Lung (tissue), 12 donors: ENCODE results near the gene MATK. TPM values are rescaled to one million over a fixed set of nuclear protein-coding genes. Genes with fewer than 3 reads are reported as not detected.
"Not testable (repeated sequence)": the region's sequence is repeated elsewhere in the genome, so short reads cannot be mapped to it uniquely, and the experiment has no call there.

Source experiments
- ATAC-seq: fragments of 200-7000 bp; cut with Tn5 transposase; one replicate; pipeline ENCODE4 v1.9.1; 2020; ENCODE audit warnings: moderate number of reproducible peaks; ENCODE audit not compliant: insufficient read depth, low FRiP score
- DNase-seq, 3 donors: peaks; one replicate each; pipeline ENCODE4 v3.0.0-alpha.2; 2013 to 2017
- H3K27ac ChIP-seq, 2 donors: one replicate each; pipeline ENCODE4 v1.5.1; 2013; ENCODE audit warnings: mild to moderate bottlenecking in 2 of 2, moderate library complexity in 2 of 2, control low read depth in 1 of 2, inconsistent platforms in 1 of 2, low read depth in 1 of 2, low read length in 1 of 2
- H3K27me3 ChIP-seq, 3 donors: one replicate each; pipeline ENCODE4 v1.5.1; 2013; ENCODE audit warnings: low read length in 2 of 3; ENCODE audit not compliant: control insufficient read depth in 3 of 3, insufficient read depth in 3 of 3
- H3K36me3 ChIP-seq, 4 donors: one replicate each; pipeline ENCODE4 v1.5.1; 2013; ENCODE audit warnings: low read length in 4 of 4, mild to moderate bottlenecking in 1 of 4, moderate library complexity in 1 of 4; ENCODE audit not compliant: control insufficient read depth in 4 of 4, insufficient read depth in 4 of 4
- H3K4me1 ChIP-seq, 5 donors: one replicate each; pipeline ENCODE4 v1.5.1; 2013; ENCODE audit warnings: low read length in 5 of 5, mild to moderate bottlenecking in 2 of 5, moderate library complexity in 1 of 5; ENCODE audit not compliant: control insufficient read depth in 5 of 5, insufficient read depth in 5 of 5
- H3K4me3 ChIP-seq: one replicate; pipeline ENCODE4 v1.5.1; 2013; ENCODE audit warnings: mild to moderate bottlenecking, control low read depth, moderate library complexity
- H3K9ac ChIP-seq, 2 donors: one replicate each; pipeline ENCODE4 v1.5.1; 2013; ENCODE audit warnings: low read length in 2 of 2, control low read depth in 1 of 2; ENCODE audit not compliant: insufficient read depth in 1 of 2
- H3K9me3 ChIP-seq, 4 donors: one replicate each; pipeline ENCODE4 v1.5.1; 2013; ENCODE audit warnings: low read length in 3 of 4, mild to moderate bottlenecking in 1 of 4, moderate library complexity in 1 of 4; ENCODE audit not compliant: control insufficient read depth in 4 of 4, insufficient read depth in 3 of 4
- CTCF ChIP-seq: IDR thresholded peaks from 2 replicates; pipeline ENCODE4 v1.5.1; 2012; ENCODE audit warnings: mild to moderate bottlenecking; ENCODE audit errors: control extremely low read depth, extremely low read depth
- WGBS, 2 donors: extraction: QIAGEN DNeasy Blood & Tissue Kit; methylation state at CpG; one replicate each; pipeline ENCODE4 v1.1.7; 2013; 5-methylcytosine and 5-hydroxymethylcytosine counted together
- polyA plus RNA-seq, 2 donors: library from polyadenylated mRNA; stranded (reverse); fragments of 200-250 nt; gene quantifications; one replicate each; pipeline ENCODE4 v1.2.1, GENCODE V29; 2013
- total RNA-seq, 2 donors: library from RNA; depleted of rRNA in 1 of 2; stranded (reverse); fragments of >200 nt in 1 of 2; gene quantifications; one replicate each; pipeline ENCODE4 v1.2.1, GENCODE V29; 2014 to 2021
- donor health status: control.
- donor health status: control.
- donor health status: Bipolar disorder and iron deficiency.
- donor health status: healthy.
- donor health status: DM: yes; HTN: yes; CAD: no.

The MATK gene
- total and polyA plus RNA-seq, 4 donors = 3.8 to 20.0 (median 6.3) TPM

GRCh38 chr19:3768015-3768747 is 18.0 kb downstream of the MATK start:
- Histone ChIP-seq H3K27ac (no peak overlapping the region), H3K9me3 (no peaks in the 10 kb centered on the region), H3K4me3 (no peak overlapping the region), H3K9ac (no peak overlapping the region), H3K27me3 (no peaks in the 10 kb centered on the region), H3K36me3 (peaks cover 0 to 28% (median 0%) of the 10 kb centered on the region in 4 donors), H3K4me1 (peaks cover 0 to 1% (median 0%) of the 10 kb centered on the region in 5 donors)
- WGBS, 2 donors = 88% methylated on average over 24 to 25 of the region's 25 CpGs
- DNase-seq (no peak), ATAC-seq (no peak)
- no peak for TF ChIP-seq CTCF

- no peaks in the 10 kb centered on the region for H3K27me3 ChIP-seq
- ATAC-seq (no peak), DNase-seq (no peak)
- no peak for TF ChIP-seq CTCF
- no peaks in the 10 kb centered on the region for H3K9me3 ChIP-seq
- H3K9ac ChIP-seq = no peak overlapping the region
- no peak overlapping the region for H3K4me3 ChIP-seq
- H3K36me3 ChIP-seq = peaks cover 0 to 28% (median 0%) of the 10 kb centered on the region in 4 donors
- H3K4me1 ChIP-seq = peaks cover 0 to 3% (median 0%) of the 10 kb centered on the region in 5 donors
- no peak overlapping the region for H3K27ac ChIP-seq
- 93 to 99% methylated on average over 23 of the region's 23 CpGs for WGBS, 2 donors
Measured at GRCh38 chr19:3767050-3767449, 19.1 kb downstream of the MATK start.

GRCh38 chr19:3766520-3766919 is 19.7 kb downstream of the MATK start:
- Histone ChIP-seq H3K27me3 (no peaks in the 10 kb centered on the region), H3K4me1 (peaks cover 0 to 3% (median 2%) of the 10 kb centered on the region in 5 donors), H3K4me3 (no peak overlapping the region), H3K9me3 (no peaks in the 10 kb centered on the region), H3K36me3 (peaks cover 0 to 28% (median 0%) of the 10 kb centered on the region in 4 donors), H3K27ac (no peak overlapping the region), H3K9ac (no peak overlapping the region)
- TF ChIP-seq CTCF = no peak
- WGBS, 2 donors = 77 to 80% methylated on average over 7 of the region's 7 CpGs
- DNase-seq = no peak
- ATAC-seq = no peak

- ATAC-seq = not testable (repeated sequence)
- 93 to 96% methylated on average over 5 of the region's 5 CpGs for WGBS, 2 donors
Measured at GRCh38 chr19:3765757-3766156, 20.4 kb downstream of the MATK start.

More at GRCh38 chr19:3765757-3766156, 20.4 kb downstream of the MATK start:
- H3K27ac ChIP-seq, H3K4me3 ChIP-seq, H3K27me3 ChIP-seq, H3K9ac ChIP-seq, H3K9me3 ChIP-seq, DNase-seq, H3K4me1 ChIP-seq: not testable (repeated sequence)
- peaks cover 0 to 28% (median 0%) of the 10 kb centered on the region in 4 donors for H3K36me3 ChIP-seq
